CD8-positive, alpha-beta memory T cell (primary cell): ENCODE data around the gene CLDN2. TPM values are rescaled to one million over a fixed set of nuclear protein-coding genes. Genes with fewer than 3 reads are reported as not detected.
"Not testable (repeated sequence)": the region's sequence is repeated elsewhere in the genome, so short reads cannot be mapped to it uniquely, and the experiment has no call there.

Experiments used
- CTCF ChIA-PET: fragments of 350-600 bp; sonication (Branson Sonifier 250); formaldehyde crosslinking; loops from one replicate; lab custom pipeline; 2021; ENCODE audit warnings: antibody characterized with exemption; lab: Charles Lee
- POLR2A ChIA-PET: fragments of 350-600 bp; sonication (Branson Sonifier 250); formaldehyde crosslinking; loops from one replicate; lab custom pipeline; 2021; ENCODE audit warnings: antibody characterized with exemption; lab: Charles Lee
- DNase-seq, 5 donors: peaks; one replicate each; pipeline versions ENCODE4 v3.0.0 to v3.0.0-alpha.2; 2020 to 2022; ENCODE audit warnings: mixed read lengths in 1 of 5
- H3K27ac ChIP-seq: one replicate; pipeline ENCODE4 v1.7.0; 2013; ENCODE audit warnings: low read depth, mild to moderate bottlenecking, low read length, moderate library complexity
- H3K27me3 ChIP-seq: 2 replicates; pipeline ENCODE4 v1.7.0; 2013; ENCODE audit warnings: low read length, mild to moderate bottlenecking; ENCODE audit not compliant: insufficient read depth, poor library complexity, severe bottlenecking
- H3K36me3 ChIP-seq: 2 replicates; pipeline ENCODE4 v1.7.0; 2013; ENCODE audit warnings: mild to moderate bottlenecking, low read length, moderate library complexity; ENCODE audit not compliant: insufficient read depth
- H3K4me1 ChIP-seq: 2 replicates; pipeline ENCODE4 v1.7.0; 2013; ENCODE audit warnings: mild to moderate bottlenecking, low read length, moderate library complexity; ENCODE audit not compliant: insufficient read depth
- H3K4me3 ChIP-seq: 2 replicates; pipeline ENCODE4 v1.7.0; 2013; ENCODE audit warnings: mild to moderate bottlenecking, low read length
- H3K9me3 ChIP-seq: 2 replicates; pipeline ENCODE4 v1.7.0; 2013; ENCODE audit warnings: mild to moderate bottlenecking, low read length
- H3K27ac Mint-ChIP-seq, 8 donors: one replicate each; pipeline ENCODE4 v1.8.0; 2020 to 2021; ENCODE audit warnings: mixed read lengths in 8 of 8, mild to moderate bottlenecking in 6 of 8, inconsistent platforms in 3 of 8, moderate library complexity in 3 of 8
- H3K27me3 Mint-ChIP-seq, 2 donors: one replicate each; pipeline ENCODE4 v1.8.0; 2020 to 2021; ENCODE audit warnings: mixed read lengths in 2 of 2, mild to moderate bottlenecking in 1 of 2, moderate library complexity in 1 of 2
- H3K36me3 Mint-ChIP-seq, 3 donors: one replicate each; pipeline ENCODE4 v1.8.0; 2020 to 2021; ENCODE audit warnings: mixed read lengths in 3 of 3, inconsistent platforms in 1 of 3, mild to moderate bottlenecking in 1 of 3
- H3K4me1 Mint-ChIP-seq, 3 donors: one replicate each; pipeline ENCODE4 v1.8.0; 2020 to 2021; ENCODE audit warnings: mixed read lengths in 3 of 3, inconsistent platforms in 1 of 3, mild to moderate bottlenecking in 1 of 3
- H3K4me3 Mint-ChIP-seq, 7 donors: one replicate each; pipeline ENCODE4 v1.8.0; 2020 to 2021; ENCODE audit warnings: mixed read lengths in 7 of 7, mild to moderate bottlenecking in 6 of 7, moderate library complexity in 4 of 7, inconsistent platforms in 2 of 7
- H3K9me3 Mint-ChIP-seq, 5 donors: one replicate each; pipeline ENCODE4 v1.8.0; 2020 to 2022; ENCODE audit warnings: mixed read lengths in 5 of 5, mild to moderate bottlenecking in 3 of 5, moderate library complexity in 2 of 5, inconsistent platforms in 1 of 5
- polyA plus RNA-seq: library from polyadenylated mRNA; unstranded; fragments of 300-500 nt; fragmentation: Illumina TruSeq; gene quantifications from one replicate; pipeline ENCODE4 v1.2.3, GENCODE V29; 2021
- total RNA-seq, 2 experiments: library from RNA; stranded (reverse); gene quantifications; one replicate each; pipeline ENCODE4 v1.2.3, GENCODE V29; 2021

CLDN2 gene
- total and polyA plus RNA-seq, 3 experiments from 2014 or later = not detected

- Histone ChIP-seq H3K9me3 (no peaks in the 10 kb centered on the region), H3K4me1 (no peaks in the 10 kb centered on the region), H3K27me3 (no peaks in the 10 kb centered on the region), H3K36me3 (no peaks in the 10 kb centered on the region), H3K27ac (no peak overlapping the region), H3K4me3 (no peak overlapping the region)
- peaks cover 0 to 6% of the 10 kb centered on the region in 2 donors for H3K27me3 Mint-ChIP-seq
- H3K4me3 Mint-ChIP-seq = no peak overlapping the region
- CTCF ChIA-PET = interaction anchor here (1.1 to 2.0 kb wide), 2 partner anchors 54 to 58 kb away, joined by 4 to 5 read pairs; no protein-coding TSS in a partner anchor
- H3K9me3 Mint-ChIP-seq = no peaks in the 10 kb centered on the region
- H3K27ac Mint-ChIP-seq = no peak overlapping the region
- DNase-seq = no peak
- H3K36me3 Mint-ChIP-seq = peaks cover 0 to 39% (median 7%) of the 10 kb centered on the region in 3 donors
- POLR2A ChIA-PET = no interaction called here
- no peaks in the 10 kb centered on the region for H3K4me1 Mint-ChIP-seq
Measured at GRCh38 chrX:106952988-106953387, 32.8 kb downstream of the CLDN2 start.

- ChIA-PET POLR2A (no interaction called here), CTCF (interaction anchor here (2.0 kb wide), 1 partner anchor 59 kb away, joined by 5 read pairs; no protein-coding TSS in a partner anchor)
Measured at GRCh38 chrX:106954041-106954440, 33.8 kb downstream of the CLDN2 start.

GRCh38 chrX:106955004-106955772 lies 35.0 kb downstream of the CLDN2 start:
- Histone ChIP-seq H3K27me3 (no peaks in the 10 kb centered on the region), H3K4me3 (no peak overlapping the region), H3K27ac (no peak overlapping the region), H3K36me3 (no peaks in the 10 kb centered on the region), H3K4me1 (no peaks in the 10 kb centered on the region), H3K9me3 (no peaks in the 10 kb centered on the region)
- no peak overlapping the region for H3K27ac Mint-ChIP-seq
- peaks cover 0 to 6% of the 10 kb centered on the region in 2 donors for H3K27me3 Mint-ChIP-seq
- no peaks in the 10 kb centered on the region for H3K9me3 Mint-ChIP-seq
- ChIA-PET POLR2A (no interaction called here), CTCF (no interaction called here)
- H3K4me3 Mint-ChIP-seq = no peak overlapping the region
- DNase-seq = no peak
- peaks cover 0 to 47% (median 8%) of the 10 kb centered on the region in 3 donors for H3K36me3 Mint-ChIP-seq
- H3K4me1 Mint-ChIP-seq = no peaks in the 10 kb centered on the region

More at GRCh38 chrX:106954041-106954440, 33.8 kb downstream of the CLDN2 start:
- Mint-ChIP-seq H3K9me3 (no peaks in the 10 kb centered on the region), H3K4me3 (no peak overlapping the region), H3K4me1 (no peaks in the 10 kb centered on the region), H3K36me3 (peaks cover 0 to 45% (median 7%) of the 10 kb centered on the region in 3 donors), H3K27ac (no peak overlapping the region), H3K27me3 (peaks cover 0 to 6% of the 10 kb centered on the region in 2 donors)
- Histone ChIP-seq H3K27ac (no peak overlapping the region), H3K27me3 (no peaks in the 10 kb centered on the region), H3K9me3 (no peaks in the 10 kb centered on the region), H3K4me1 (no peaks in the 10 kb centered on the region), H3K4me3 (no peak overlapping the region), H3K36me3 (no peaks in the 10 kb centered on the region)
- no peak for DNase-seq

- no peak overlapping the region for H3K27ac ChIP-seq
- H3K4me3 ChIP-seq = no peak overlapping the region
- ChIA-PET POLR2A (no interaction called here), CTCF (no interaction called here)
- DNase-seq = no peak
- no peak overlapping the region for H3K4me3 Mint-ChIP-seq
- no peaks in the 10 kb centered on the region for H3K4me1 ChIP-seq
- H3K36me3 Mint-ChIP-seq = peaks cover 0 to 57% (median 8%) of the 10 kb centered on the region in 3 donors
- H3K27ac Mint-ChIP-seq = no peak overlapping the region
- no peaks in the 10 kb centered on the region for H3K36me3 ChIP-seq
- H3K9me3 Mint-ChIP-seq = no peaks in the 10 kb centered on the region
- H3K27me3 ChIP-seq = no peaks in the 10 kb centered on the region
- H3K4me1 Mint-ChIP-seq = no peaks in the 10 kb centered on the region
- H3K9me3 ChIP-seq = no peaks in the 10 kb centered on the region
- peaks cover 0 to 5% of the 10 kb centered on the region in 2 donors for H3K27me3 Mint-ChIP-seq
Measured at GRCh38 chrX:106957856-106958255, 37.7 kb downstream of the CLDN2 start.

GRCh38 chrX:106959901-106960300 lies 39.7 kb downstream of the CLDN2 start:
- POLR2A ChIA-PET = no interaction called here
- H3K36me3 ChIP-seq = no peaks in the 10 kb centered on the region
- Mint-ChIP-seq H3K4me3 (no peak overlapping the region), H3K27me3 (peaks cover 0 to 9% of the 10 kb centered on the region in 2 donors), H3K4me1 (no peaks in the 10 kb centered on the region), H3K27ac (no peak overlapping the region), H3K9me3 (no peaks in the 10 kb centered on the region), H3K36me3 (peaks cover 7 to 56% (median 8%) of the 10 kb centered on the region in 3 donors)
- no peaks in the 10 kb centered on the region for H3K9me3 ChIP-seq
- no peaks in the 10 kb centered on the region for H3K4me1 ChIP-seq
- no peak overlapping the region for H3K27ac ChIP-seq
- DNase-seq = no peak
- CTCF ChIA-PET = interaction anchor here (0.9 kb wide), 1 partner anchor 61 kb away, joined by 3 read pairs; no protein-coding TSS in a partner anchor
- H3K27me3 ChIP-seq = no peaks in the 10 kb centered on the region
- H3K4me3 ChIP-seq = no peak overlapping the region

- Mint-ChIP-seq H3K36me3 (peaks cover 7 to 35% (median 8%) of the 10 kb centered on the region in 3 donors), H3K4me3 (no peak overlapping the region), H3K4me1 (no peaks in the 10 kb centered on the region), H3K9me3 (no peaks in the 10 kb centered on the region), H3K27ac (no peak overlapping the region), H3K27me3 (peaks cover 0 to 12% of the 10 kb centered on the region in 2 donors)
- Histone ChIP-seq H3K9me3 (no peaks in the 10 kb centered on the region), H3K27me3 (no peaks in the 10 kb centered on the region), H3K27ac (no peak overlapping the region), H3K4me3 (no peak overlapping the region), H3K36me3 (no peaks in the 10 kb centered on the region), H3K4me1 (no peaks in the 10 kb centered on the region)
- ChIA-PET POLR2A (no interaction called here), CTCF (no interaction called here)
- DNase-seq = no peak
Measured at GRCh38 chrX:106963111-106963510, 42.9 kb downstream of the CLDN2 start.

- Mint-ChIP-seq H3K4me1 (no peaks in the 10 kb centered on the region), H3K9me3 (peaks cover 0 to 2% (median 0%) of the 10 kb centered on the region in 5 donors), H3K27me3 (peaks cover 0 to 14% of the 10 kb centered on the region in 2 donors), H3K4me3 (no peak overlapping the region), H3K27ac (no peak overlapping the region), H3K36me3 (peaks cover 10 to 39% (median 10%) of the 10 kb centered on the region in 3 donors)
- Histone ChIP-seq H3K27me3 (no peaks in the 10 kb centered on the region), H3K4me1 (no peaks in the 10 kb centered on the region), H3K27ac (no peak overlapping the region), H3K9me3 (no peaks in the 10 kb centered on the region), H3K36me3 (no peaks in the 10 kb centered on the region), H3K4me3 (no peak overlapping the region)
- no peak for DNase-seq
- POLR2A ChIA-PET = no interaction called here
- CTCF ChIA-PET = no interaction called here
Measured at GRCh38 chrX:106964290-106964689, 44.1 kb downstream of the CLDN2 start.

GRCh38 chrX:106966547-106966946 lies 46.3 kb downstream of the CLDN2 start:
- Mint-ChIP-seq H3K36me3 (peaks cover 10 to 33% (median 12%) of the 10 kb centered on the region in 3 donors), H3K27me3 (peaks cover 0 to 12% of the 10 kb centered on the region in 2 donors)
- CTCF ChIA-PET, H3K4me1 ChIP-seq, H3K9me3 ChIP-seq, H3K9me3 Mint-ChIP-seq, H3K27me3 ChIP-seq, H3K4me3 ChIP-seq, H3K36me3 ChIP-seq, POLR2A ChIA-PET, H3K4me3 Mint-ChIP-seq, H3K27ac ChIP-seq, H3K4me1 Mint-ChIP-seq, H3K27ac Mint-ChIP-seq, DNase-seq: not testable (repeated sequence)
